GM21723 (cell line): Measurements from ENCODE around the gene TMEM38A.
"Not testable (repeated sequence)": the region's sequence is repeated elsewhere in the genome, so short reads cannot be mapped to it uniquely, and the experiment has no call there.

Experiments used
- ATAC-seq: cut with Tn5 transposase; IDR thresholded peaks from one replicate; pipeline ENCODE4 v1.9.1; 2021; ENCODE audit warnings: mild to moderate bottlenecking, moderate library complexity; ENCODE audit not compliant: unreplicated experiment

The TMEM38A gene

DNA sequence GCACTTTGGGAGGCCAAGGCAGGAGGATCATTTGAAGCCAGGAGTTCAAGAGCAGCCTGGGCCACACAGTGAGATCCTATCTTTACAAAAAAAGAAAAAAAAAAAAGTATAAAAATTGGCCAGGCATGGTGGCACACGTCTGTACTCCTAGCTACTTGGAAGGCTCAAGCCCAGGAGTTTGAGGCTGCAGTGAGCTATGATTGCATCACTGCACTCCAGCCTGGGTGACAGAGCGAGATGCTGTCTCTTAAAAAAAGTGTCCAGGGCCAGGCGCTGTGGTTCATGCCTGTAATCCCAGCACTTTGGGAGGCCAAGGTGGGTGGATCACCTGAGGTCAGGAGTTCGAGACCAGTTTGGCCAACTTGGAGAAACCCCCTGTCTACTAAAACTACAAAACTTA is 12.9 kb downstream of the TMEM38A start:
- not testable (repeated sequence) for ATAC-seq

DNA sequence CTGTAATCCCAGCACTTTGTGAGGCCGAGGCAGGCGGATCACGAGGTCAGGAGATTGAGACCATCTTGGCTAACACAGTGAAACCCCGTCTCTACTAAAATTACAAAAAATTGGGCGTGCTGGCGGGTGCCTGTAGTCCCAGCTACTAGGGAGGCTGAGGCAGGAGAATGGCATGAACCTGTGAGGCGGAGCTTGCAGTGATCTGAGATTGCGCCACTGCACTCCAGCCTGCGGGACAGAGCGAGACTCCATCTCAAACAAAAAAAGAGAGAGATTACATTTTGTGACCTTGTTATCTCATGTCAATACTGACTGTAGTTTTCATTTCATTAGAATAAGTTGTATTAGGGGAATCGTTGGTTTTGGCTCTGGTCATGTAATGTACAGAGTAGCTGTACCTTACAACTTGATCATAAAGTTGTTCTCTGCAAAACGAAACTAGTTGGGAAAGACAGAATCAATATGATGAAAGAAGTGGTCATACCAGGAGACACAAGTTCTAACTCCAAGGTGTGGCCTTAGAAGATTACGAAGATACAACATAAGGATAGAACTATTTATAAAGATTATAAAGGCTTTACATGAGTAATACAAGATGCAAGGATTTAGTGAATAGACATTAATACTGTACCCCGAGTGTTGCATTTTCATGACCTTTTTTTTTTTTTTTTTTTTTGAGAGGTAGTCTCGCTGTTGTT is 15.3 kb downstream of the TMEM38A start:
- ATAC-seq: no peak

DNA sequence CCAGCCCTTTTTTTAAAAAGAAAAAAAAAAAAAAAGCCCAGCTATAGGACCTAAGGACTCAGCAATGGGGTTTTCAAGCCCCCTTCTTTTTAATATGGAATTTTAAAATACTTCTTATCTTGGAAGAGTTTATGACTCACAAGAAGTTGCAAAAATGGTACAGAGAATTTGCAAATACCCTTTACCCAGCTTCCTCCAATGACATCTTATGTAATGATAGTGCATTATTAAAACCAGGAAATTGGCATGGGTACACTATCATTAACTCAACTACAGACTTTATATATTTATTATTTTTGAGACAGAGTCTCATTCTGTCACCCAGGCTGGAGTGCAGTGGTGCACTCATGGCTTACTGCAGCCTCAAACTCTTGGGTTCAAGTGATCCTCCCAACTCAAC is 16.1 kb downstream of the TMEM38A start:
- ATAC-seq: no peak

DNA sequence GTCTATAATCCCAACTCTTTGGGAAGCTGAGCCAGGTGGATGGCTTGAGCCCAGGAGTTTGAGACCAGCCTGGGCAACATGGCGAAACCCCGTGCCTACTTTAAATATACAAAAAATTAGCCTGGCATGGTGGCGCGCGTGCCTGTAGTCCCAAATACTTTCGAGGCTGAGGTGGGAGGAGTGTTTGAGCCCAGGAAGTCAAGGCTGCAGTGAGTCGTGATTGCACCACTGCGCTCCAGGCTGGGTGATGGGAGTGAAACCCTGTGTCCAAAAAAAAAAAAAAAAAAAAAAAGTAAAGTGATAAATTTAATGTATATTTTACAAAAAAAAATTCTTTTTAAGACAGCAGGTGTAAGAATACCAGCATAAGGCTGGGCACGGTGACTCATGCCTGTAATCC is 17.6 kb downstream of the TMEM38A start:
- no peak for ATAC-seq

DNA sequence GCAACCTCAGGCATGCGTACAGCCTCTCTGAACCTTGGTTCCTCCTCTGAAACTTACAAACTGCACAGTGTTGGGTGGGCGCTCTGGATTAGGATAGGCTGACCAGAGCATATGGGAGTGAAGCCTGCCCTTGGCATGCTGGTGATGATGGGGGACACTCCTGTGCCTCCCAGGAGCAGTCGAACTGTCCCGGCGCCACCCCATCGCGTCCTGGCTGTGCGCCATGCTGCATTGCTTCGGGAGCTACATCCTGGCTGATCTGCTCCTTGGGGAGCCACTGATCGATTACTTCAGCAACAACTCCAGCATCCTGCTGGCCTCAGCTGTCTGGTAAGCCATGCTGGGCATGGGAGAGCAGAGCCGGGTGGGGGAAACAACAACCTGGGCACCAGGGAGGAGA is 18.9 kb downstream of the TMEM38A start:
- no peak for ATAC-seq

DNA sequence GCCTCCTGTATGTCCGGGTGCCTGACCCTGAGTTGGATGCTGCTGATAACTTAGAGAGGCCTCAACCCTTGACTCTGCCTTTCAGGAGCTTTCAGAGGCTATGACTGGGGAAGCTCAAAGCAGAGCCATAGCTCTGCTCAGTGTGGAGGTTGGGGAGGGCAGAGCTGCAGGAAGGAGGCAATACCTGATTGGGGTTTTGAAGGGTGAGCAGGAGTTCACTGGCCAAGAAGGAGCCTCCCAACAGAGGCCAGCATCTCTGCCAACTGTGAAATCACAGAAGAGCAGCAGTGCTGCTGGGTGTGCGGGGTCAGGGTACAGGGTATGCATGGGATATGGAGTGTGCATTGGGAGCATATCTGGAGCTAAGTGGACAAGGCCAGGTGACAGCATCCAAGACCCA is 21.6 kb downstream of the TMEM38A start:
- no peak for ATAC-seq

DNA sequence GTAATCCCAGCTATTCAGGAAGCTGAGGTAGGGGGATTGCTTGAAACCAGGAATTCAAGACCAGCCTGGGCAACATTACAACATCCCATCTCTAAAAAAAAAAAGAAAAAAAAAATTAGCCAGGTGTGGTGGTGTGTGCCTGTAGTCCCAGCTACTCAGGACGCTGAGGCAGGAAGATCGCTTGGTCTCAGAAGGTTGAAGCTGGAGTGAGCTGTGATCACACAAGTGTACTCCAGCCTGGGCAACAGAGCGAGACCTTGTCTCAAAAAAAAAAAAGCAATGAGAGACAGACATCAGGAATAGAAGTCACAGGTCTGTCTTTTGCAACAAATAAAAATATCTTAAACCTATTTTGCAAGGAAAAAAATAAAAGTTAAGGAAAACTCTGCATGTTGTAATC is 23.3 kb downstream of the TMEM38A start:
- ATAC-seq: no peak

DNA sequence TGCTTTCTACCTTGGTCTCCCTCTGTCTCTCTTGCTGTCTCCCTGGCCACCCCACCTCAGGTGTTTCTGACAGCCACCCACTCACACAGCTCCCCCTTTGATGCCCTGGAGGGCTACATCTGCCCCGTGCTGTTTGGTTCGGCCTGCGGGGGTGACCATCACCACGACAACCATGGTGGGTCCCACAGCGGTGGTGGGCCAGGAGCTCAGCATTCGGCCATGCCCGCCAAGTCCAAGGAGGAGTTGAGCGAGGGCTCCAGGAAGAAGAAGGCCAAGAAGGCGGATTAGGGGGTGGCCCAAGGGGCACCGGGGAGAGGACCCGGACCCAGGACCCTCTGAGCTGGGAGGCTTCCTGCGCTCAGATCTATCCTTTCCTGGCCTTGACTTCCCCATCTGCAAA is 27.1 kb downstream of the TMEM38A start:
- no peak for ATAC-seq

DNA sequence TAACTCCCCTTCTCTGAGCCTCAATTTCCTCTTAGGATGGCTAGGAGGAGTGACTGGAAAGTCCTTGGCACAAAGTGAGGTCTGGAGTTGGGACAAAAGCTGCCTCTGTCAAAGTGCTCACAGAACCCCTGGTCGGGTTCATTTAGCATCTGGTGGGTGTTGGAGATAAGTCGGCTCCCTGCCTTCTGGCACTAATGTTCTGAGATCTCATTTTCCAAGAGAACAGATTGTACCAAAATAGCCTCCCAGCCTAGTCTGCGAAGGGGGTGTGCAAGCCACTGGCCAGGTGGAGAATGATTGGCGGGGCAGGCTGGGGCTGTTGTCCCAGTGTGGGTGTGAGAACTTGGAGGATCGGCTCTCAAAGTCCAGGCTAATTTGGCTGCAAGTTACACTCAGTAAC is 38.0 kb downstream of the TMEM38A start:
- ATAC-seq: no peak

DNA sequence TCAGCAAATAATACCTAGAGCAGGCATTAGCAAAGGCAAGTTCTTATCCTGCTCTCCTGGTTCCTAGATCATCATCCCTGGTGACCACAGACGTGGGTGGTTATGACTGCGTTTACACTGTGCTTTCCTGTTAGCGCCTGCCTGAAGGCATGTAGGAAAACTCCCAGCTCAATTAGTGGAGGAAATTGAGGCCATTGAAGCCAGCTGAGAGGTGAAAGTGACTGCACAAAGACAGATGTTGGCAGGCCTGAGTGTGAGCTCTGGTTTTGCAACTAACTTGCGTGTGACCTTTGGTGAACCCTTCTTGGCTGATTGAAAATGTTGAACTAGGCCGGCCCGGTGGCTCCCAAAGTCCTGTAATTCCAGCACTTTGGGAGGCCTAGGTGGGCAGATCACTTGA is 41.2 kb downstream of the TMEM38A start:
- ATAC-seq: no peak

DNA sequence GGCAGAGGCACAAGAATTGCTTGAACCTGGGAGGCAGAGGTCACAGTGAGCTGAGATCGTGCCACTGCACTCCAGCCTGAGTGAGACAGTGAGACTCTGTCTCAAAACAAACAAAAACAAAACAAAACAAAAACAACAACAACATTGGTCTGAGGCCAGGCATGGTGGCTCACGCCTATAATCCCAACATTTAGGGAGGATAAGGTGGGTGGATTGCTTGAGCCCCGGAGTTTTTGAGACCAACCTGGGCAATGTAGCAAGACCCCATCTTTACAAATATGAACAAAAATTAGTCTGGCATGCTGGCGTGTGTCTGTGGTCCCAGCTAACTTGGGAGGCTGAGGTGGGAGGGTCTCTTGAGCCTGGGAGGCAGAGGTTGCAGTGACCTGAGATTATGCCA is 42.7 kb downstream of the TMEM38A start:
- ATAC-seq: no peak

DNA sequence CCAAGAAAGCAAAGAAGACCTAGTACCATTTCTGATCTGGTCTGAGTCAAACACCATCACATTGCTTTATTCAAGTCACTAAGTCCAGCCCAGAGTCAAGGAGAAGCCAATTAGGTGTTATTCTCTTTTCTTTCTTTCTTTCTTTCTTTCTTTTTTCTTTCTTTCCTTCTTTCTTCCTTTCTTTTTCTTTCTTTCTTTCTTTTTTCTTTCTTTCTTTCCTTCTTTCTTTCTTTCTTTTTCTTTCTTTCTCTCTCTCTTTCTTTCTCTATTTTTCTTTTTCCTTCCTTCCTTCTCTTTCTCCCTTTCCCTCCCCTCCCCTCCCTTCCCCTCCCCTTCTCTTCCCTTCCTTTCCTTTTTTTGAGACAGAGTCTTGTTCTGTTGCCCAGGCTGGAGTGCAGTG is 49.9 kb downstream of the TMEM38A start:
- ATAC-seq: not testable (repeated sequence)

DNA sequence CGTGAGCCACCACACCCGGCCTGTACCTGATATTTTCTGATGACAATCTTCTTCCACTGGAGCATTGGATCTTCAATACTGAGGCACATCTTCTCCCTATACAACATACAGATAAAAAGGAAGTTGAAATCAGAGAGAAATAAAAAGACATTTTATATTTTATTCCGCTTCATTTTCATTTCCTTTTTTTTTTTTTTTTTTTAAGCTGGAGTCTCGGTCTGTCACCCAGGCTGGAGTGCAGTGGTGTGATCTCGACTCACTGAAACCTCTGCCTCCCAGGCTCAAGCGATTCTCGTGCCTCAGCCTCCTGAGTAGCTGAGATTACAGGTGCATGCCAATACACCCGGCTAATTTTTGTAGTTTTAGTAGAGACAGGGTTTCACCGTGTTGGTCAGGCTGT is 51.4 kb downstream of the TMEM38A start:
- ATAC-seq: not testable (repeated sequence)

DNA sequence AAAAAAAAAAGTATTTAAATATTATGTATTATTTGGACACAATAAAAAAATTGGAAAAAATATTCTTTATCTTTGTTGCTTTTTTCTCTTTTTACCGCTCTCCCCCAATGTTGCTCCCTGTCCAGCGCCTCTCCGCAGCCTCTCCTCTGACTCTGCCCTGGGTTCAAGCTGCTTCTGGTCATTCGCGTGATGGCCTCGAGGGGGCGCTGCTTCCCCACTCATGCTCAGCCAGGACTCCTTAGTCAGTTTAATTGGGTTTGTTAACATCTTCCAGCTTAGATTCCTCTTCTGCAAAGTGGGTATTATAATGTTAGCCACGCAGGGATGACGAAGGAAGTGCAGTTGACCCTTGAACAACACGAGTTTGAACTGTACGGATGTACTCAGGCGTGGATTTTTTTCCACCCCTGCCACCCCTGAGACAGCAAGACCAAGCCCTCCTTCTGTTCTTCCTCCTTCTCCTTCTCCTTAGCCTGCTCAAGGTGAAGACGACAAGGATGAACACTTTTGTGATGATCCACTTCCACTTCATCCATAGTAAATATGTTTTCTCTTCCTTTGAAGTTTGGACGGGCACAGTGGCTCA is 53.9 kb downstream of the TMEM38A start:
- ATAC-seq: no peak

DNA sequence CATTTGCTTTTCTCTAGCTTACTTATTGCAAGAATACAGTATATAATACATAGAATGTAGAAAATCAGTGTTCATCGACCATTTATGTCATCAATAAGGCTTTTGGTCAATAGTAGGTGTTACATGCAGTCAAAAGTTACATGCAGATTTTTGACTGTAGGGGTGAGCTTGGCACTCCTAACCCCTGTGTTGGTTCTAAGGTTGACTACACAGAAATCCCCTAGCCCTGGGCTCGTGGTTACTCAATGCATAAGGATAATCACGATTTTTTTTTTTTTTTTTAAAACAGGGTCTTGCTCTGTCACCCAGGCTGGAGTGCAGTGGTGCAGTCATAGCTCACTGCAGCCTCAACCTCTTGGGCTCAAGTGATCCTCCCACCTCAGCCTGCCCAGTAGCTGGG is 54.7 kb downstream of the TMEM38A start:
- no peak for ATAC-seq

DNA sequence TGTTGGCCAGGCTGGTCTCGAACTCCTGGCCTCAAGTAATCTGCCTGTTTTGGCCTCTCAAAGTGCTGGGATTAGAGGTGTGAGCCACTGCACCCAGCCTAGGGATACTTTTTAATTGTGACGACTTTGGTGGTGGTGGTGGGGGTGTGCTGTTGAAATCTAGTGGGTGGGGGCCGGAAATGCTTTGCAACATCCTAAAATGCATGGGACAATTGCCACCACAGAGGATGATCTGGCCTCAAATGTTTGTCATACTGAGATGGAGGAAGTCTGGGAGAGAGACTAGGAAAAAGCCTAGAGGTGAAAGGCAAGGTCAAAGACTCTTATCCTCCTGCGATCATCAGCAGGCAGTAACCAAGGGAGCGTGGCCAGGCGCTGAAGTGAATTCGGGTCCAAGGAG is 60.1 kb downstream of the TMEM38A start:
- no peak for ATAC-seq

DNA sequence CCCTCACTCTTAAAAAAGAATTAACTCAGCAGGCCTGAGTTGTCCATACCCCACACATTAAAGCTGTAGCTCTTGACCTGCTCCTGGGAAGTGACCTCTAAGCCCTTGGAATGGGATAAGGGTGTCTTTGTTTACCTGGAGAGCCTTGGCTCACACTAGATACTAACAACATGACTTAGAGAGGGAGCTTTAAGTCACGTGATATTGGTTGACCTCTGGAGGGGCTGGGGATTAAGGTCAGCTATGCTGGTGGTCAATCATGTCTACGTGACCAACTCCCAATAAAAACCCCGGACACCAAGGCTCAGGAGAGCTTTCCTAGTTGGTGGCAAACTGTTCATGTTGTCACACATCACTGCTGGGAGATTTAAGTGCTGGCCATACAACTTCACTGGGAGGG is 61.7 kb downstream of the TMEM38A start:
- no peak for ATAC-seq

DNA sequence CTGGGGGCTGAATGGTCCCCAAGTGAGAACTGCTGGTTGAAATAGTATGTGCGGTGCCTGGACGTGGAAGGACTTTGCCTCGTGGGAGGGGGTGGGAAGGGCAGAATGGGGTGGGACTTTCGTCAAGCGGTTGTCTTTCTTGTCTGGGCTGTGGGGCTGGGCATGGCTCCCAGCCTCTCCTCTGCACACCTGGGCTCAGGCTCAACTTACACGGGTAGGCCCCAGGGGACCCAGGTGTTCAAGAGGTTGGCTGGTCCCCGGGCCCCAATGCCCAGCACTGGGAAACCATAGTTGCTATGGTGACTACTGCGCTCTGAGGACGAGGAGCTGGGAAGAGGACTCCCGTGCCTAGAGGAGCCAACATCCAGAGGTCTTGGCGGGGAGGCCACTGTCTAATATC is 66.0 kb downstream of the TMEM38A start:
- no peak for ATAC-seq

DNA sequence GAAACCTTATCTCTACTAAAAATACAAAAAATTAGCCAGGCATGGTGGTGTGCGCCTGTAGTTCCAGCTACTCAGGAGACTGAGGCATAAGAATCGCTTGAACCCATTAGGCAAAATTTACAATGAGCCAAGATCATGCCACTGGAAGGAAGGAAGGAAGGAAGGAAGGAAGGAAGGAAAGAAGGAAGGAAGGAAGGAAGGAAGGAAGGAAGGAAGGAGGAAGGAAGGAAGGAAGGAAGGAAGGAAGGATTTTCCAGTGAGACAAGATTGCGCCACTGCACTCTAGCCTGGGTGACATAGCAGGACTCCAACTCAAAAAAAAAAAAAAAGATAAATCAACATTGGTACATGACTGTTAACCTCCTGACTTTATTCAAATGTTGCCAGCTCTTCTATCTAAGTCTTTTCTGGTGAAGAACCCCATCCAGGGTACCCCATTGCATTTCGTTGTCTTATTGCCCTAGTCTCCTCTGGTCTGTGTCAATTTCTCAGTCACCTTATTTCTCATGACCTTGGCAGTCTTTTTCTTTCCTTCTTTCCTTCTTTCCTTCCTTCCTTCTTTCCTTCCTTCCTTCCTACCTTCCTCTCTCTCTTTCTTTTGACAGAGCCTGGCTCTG is 74.8 kb downstream of the TMEM38A start:
- ATAC-seq: not testable (repeated sequence)

DNA sequence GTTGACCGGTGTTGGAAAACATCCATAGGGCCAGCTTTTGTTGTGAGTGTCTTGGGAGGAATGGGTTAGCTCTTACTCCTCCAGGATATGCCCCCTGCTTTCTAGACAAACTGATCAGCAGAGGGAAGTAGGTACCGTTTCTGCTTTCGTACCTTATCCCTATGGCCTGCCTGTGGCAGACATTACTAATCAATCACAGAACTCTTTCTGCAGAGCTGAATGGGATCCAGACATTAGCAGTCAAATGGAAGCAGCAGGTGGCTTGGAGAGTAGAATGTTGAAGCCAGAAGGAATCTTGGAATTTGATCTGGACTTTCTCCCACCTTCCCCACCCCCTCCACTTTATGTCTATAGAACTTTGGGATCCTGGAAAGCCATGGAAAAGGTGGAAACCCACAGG is 75.8 kb downstream of the TMEM38A start:
- no peak for ATAC-seq

DNA sequence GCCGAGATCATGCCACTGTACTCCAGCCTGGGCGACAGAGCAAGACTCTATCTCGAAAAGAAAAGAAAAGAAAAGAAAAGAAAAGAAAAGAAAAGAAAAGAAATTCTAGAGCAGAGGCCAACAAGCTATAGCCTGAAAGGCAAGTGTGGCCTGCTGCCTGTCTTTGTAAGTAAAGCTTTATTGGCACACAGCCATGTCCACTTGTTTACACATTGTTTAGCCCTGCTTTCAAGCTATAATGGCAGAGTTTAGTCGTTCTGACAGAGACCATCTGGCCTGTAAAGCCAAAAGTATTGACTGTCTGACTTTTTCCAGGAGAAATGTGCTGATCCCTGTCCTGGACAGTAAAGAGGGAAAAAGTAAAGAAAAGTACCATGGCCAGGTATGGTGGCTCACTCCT is 77.0 kb downstream of the TMEM38A start:
- ATAC-seq: no peak

DNA sequence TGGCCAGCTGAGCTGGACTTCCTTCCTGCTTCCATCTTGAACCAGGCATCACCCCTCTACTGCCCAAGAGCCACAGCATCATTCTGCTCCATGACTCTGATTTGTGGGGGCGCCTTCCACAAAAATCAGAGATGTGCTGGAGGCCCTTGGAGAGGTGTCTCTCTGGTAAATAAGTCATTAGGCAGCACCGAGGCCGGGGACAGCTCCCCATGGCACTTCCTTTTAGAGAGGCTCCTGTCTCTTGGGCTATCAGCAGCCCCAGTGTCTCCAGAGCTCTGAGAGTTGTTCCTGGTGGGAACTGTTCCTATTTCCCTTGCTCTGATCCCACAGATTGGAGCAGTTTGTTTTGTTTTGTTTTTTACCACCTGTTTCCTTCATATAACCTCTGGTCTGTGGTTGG is 78.6 kb downstream of the TMEM38A start:
- no peak for ATAC-seq
